Effector CD4-positive, alpha-beta T cell (primary cell): Measurements from ENCODE around the gene RPLP2.
A peak's percentile ranks its signal among the peaks of the same experiment; 100 is the strongest.

ENCODE experiments used
- DNase-seq: peaks from one replicate; pipeline ENCODE4 v3.0.0-alpha.2; 2020

The RPLP2 gene

DNA sequence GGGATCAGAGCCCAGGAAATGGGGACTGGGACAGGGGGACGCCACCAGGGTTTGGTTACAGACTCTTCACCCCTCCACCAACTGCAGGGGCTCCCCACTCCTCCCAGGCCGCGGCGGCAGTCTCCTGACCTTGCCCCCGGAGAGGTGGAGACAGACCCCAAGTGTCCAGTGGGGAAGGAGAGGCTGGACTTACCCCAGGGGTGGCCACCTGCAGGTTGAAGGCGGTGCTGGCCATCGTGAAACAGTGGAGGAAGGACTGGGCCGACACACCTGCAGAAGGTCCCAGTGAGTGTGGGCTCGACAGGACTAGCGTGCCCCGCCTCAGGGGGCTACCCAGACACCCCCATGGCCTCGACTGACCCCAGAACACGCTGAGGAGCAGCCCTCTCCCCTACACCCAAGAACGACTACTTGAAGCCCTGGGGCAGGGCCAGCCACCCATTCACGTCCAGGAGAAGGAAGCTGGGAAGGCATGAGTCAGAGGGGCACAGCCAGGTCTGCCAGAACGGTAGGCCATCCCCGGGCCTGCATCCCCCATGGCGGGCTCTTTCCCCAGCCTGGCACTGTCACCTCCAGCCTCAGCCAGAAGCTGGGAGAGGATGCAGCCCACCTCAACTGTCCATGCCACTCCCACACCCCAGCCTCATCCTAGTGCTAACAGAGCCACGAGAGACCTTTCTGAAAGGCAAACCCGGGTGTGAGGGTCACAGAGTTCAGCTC is 34.7 kb upstream of the RPLP2 start:
- no peak for DNase-seq

DNA sequence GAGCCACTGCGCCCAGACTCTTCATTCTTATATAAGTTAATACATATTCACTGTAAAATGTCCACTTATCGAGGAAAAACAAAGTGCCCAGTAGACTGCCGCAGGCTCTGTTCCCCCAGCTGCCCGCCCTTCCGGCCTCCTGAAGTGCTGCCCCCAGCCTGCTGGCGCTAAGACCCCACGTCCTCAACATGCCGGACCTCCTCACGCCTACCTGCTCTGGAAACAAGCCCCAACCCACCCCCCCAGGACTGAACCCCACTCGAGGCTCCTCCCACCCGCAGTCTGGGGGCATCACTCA is 33.6 kb upstream of the RPLP2 start:
- DNase-seq = no peak

DNA sequence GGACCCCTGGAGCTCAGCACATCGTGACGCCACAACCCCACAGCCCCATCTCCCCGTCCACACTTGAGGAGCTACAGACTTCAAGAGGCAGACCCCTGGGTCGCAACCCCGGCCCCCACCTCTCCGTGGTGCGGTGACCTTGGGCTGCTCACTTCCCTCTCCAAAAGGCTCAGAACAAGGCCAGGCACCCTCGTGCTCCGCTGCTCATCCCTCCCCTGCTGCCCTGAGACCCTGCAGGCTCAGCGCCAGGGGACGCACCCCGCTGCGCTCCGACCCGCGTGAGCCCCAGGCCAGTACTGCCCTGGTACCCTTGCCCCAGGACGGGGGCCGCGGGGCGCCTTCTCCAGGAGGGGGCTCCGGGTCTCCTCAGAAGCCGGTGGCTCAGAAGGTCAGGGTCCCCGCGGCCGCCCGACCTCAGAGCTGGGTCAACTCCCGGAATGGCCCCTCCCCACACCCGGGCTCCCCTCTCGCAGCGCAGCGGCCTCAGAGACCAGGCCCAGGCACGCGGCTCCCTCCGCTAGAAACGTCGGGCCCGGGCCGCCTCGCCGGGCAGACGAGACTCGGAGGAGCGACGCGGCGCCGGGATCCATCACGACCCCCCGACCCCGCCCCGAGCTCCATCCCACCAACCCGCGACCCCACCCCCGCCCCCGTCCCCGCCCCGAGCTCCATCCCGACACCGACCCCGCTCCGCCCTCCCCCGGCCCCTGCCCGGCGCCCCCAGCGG is 33.0 kb upstream of the RPLP2 start:
- DNase-seq = peak; percentile 29

DNA sequence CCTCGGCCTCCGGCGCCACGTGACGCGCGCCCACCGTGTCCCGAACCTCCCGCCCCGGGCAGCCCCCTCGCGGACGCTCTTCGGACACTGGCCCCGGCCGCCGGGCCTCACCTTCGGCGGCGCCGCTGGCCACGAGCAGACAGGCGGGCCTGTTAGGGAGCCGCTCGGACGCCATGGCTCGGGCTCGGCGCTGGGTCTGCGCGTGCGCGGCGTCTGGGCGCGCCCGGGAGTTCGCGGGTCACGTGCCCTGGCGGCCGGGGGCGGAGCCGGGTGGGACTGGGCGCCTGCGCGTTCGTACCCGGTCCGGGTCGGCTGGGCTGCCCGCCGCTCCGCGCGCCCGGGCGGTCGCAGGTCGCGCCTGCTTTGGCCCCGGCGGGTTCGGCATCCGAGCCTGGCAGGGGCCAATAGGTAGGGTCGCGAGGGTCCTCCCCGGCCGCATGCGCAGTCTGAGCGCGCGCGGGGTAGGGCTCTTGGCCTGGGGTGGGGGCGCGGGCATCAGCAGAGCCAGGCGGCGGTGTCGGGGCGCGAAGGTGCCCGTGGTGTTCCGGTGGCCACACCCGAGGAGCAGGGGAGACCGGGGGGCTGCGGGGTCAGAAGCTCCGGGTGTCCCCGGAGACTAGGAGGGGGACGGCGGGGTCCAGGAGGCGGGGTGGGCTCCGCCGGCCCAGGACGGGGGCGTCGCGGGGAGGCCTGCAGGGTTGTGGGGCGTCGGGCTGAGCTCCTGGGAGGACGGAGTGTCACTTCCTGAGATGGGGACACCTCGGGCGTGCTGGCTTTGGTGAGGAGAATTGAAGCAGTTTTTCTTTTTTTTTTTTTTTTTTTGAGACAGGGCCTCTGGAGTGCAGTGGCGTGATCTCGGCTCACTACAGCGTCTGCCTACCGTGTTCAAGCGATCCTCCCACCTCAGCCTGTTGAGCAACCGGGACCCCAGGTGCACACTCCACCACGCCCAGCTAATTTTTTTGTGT is 32.2 kb upstream of the RPLP2 start, which contains the start of gene GATD1:
Gene GATD1, minus strand, starts transcription at position 200 of the 968 bp plus-strand sequence. Its CDS starts 25 bp downstream, at position 175.
- peak; percentile 92 for DNase-seq

DNA sequence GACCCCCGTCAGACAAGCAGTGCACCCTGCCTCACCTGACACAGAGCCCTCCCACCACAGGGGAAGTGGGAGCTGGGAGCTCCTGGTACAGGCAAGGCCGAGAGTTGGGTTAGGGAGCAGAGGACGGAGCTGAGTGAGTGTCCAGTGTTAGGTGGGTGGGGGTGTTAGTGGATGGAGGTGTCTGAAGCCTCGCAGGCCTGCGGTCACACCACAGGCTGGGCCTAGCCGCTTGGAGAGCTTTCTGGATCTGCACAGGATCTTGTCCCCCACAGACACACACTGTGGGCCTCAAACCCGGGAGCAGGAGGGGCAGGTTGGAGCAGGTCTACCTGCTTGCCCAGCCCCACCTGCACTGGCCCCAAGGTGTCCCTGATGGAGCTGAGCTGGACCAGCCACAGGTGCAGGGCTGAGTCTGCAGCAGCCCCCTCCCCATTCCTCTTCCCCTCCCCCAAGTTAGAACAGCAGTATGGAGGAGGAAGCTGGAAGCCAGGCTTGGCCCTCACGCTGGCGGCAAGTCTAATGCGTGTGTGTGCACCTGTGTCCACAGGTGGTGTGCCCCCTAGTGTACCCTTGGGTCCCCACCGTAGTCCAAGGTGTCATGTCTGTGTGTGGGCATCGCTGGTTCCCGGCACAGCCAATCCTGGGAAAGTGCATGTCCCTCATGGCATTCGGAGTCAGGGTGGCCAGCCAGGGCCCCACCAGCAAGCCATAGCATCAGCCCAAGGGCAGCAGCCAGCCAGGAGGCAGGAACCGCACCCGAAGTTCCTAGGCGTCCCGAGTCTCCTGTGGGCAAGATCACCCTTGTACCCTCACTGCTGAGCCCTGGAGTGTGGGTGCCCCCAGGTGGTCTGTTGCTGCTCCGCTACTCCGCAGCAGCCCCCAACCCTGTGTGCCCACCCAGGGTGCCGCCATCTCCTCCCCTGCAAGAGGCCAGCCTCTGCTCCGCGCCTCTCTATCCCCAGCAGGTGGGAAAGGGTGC is 30.5 kb upstream of the RPLP2 start:
- DNase-seq = no peak

DNA sequence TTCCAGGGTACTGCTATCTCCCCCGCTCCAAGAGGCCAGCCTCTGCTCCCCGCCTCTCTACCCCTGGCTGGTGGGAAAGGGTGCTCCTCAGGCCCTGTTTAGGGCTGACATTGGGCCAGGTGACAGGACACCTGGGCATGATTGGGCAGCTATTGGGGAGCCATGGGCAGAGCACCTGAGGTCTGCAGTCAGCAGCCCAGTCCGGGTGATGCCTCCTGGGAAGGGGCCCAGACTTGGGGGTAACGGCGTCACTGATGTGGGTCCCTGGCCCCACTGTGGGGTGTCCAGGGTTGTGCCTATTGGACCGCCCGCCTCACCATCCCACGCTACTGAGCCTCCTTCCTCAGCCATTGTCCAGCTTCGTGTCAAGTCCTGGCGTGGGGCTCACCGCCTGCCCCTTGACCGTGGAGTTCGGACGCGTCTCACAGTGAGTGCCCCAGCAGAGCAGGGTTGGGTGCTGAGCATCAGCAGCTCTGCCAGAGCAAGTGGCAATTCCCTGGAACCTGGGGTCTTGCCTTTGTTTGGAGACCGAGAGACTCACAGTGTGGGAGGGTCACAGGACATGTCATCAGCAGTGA is 29.7 kb upstream of the RPLP2 start:
- DNase-seq = no peak

DNA sequence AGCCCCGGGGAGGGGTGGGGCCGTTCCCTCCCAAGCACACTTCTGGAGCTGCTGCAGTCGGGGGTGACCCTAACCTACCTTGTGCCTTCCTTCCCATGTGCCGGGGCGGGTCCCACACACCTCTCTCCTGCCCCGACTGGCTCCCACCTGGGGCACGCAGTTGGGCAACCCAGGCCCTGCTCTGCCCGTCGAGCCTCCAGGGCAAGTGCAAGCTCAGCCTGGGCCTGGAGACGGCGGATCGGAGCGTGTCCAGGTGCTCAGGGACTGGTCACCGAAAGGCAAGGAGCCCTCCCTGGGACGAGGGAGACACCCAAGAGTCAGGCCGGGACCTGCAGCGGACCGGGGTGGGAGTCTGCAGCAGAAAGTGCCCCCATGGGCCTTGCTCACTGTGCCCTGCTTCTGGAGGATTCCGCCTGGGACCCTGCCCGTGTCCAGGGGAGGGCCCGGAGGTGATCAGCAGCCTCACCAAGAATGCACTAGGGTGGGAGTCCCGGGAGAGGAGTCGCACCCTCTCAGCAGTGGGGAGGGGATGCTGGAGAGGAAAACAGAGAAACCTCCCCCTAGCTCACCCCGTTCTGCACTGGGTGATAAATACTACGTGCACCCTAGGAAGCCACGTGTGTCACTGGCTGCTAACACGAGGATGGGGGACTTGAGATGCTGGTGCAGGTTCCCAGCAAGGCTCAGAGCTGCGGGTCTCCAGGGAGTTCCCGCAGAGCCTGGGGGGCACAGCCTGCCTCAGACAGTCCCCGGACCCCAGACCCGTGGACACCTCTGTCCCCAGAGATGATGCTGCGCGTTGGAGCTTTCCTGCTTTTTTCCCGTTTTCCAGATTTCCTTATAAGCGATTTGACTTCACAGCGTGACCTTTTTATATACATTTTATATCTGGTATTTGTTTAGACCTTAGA is 27.2 kb upstream of the RPLP2 start:
- no peak for DNase-seq

DNA sequence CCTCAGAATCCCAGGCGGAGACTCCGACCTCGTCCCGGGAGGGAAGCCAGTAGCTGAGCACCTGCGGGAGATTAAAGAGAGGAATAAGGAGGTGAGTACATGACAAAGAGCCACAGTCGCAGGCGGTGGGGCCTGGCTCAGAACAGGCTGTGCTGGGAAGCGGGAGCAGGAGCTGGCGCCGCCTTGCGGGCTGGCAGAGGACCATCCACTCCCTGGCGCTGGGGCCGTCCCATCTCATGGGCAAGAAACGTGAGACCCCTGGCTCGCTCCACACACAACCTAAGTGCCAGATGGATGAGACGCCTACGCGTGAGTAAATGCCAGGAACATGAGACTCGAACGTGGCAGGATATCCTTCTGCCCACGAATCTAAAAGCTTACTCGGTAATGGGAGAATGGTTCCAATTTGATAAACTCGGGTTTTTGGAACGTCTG is 26.2 kb upstream of the RPLP2 start:
- DNase-seq = no peak

DNA sequence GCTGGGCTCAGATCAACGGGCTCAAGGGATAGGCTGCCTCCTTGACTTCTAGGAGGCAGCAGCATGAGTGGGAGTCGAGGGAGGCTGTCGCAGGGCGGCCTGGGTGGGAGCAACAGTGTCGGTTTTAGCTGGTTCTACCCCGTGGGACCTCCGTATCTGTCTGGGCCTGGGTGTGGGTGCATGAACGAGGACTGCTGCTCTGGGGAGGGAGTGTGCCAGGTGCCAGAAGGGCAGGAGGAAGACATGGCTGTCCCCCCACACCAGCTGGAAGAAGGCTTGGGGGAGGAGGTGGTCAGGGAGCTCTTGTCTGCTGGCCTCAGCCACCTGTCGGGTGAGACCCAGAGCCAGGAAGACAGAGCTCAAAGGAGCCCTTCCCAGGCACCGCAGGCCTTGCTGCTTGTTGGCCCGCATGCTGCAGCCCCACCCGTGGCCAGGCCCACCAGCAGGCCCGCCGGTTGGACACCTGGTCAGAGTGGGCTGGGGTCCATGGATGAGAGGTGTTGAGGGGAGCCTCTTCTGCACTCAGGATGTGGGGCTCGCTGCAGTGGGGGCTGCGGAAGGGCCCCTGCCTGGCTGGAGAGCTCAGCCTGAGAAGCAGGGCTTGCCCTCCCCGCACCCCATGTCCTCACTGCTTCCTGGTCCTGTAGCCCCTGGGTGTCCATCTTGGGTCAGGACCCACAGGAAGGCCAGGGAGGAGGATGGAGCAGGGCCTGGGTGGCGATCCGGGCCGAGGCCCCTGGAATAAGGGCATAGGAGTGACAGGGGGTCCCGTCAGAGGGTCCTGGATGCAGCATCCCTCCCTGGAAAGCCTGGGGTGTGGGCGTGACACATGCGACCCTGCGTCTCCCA is 23.3 kb upstream of the RPLP2 start:
- DNase-seq = no peak

DNA sequence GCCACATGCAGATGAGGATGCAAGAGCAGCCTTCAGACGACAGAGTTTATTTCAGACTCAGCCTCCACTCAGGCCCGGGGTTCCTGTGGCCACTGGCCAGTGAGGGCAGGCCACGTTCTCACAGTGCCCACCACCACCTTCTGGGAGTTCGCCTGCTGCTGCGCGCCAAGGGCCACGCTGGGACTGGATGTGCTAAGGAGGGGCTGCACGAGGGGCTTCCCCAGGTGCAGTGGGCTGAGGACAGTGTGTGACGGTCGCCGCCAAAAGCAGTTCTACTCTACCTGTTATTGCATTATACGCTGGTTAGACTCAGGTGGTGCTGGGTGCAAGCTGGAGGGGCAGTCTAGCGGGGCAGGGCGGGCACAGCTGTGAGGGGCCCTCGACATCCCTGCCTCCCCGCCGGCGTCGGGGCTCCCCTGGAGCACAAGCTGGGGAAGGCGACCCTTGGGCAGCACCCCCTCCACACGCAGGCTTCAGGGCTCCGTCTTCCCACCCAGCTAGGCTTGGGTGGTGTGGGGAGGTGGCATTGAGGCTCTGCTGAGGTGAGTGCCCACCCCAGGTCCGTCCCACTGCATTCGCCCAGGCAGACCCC is 22.6 kb upstream of the RPLP2 start:
- no peak for DNase-seq

DNA sequence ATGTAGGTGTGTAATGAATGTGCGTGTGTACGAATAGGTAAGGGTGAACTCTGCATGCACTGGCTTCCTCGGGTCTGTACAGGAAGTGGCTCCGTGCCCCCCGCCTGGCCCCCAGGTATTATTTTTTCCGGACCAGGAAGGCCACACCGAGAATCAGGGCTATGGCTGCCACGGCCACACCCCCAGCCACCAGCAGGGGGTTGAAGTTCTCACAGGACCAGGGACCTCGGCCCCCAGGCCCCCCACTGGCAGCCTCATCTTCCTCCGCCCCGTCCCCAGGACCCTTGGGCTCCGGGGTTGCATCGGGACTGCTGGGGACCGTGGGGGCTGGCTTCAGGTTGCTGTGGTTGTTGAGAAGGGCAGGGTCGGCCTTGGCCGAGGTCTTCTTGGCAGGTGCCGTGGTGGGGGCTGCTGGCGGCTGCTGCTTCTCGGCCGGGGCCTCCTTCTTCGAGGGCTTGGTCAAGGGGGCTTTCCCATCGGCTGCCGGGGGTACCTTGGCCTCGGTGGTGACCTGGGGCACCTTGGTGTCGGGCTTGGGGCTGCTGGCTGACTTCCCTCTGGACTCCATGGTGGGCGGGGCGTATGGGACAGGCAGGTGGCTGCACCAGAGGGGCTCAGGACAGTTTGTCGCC is 21.6 kb upstream of the RPLP2 start:
- DNase-seq = no peak

DNA sequence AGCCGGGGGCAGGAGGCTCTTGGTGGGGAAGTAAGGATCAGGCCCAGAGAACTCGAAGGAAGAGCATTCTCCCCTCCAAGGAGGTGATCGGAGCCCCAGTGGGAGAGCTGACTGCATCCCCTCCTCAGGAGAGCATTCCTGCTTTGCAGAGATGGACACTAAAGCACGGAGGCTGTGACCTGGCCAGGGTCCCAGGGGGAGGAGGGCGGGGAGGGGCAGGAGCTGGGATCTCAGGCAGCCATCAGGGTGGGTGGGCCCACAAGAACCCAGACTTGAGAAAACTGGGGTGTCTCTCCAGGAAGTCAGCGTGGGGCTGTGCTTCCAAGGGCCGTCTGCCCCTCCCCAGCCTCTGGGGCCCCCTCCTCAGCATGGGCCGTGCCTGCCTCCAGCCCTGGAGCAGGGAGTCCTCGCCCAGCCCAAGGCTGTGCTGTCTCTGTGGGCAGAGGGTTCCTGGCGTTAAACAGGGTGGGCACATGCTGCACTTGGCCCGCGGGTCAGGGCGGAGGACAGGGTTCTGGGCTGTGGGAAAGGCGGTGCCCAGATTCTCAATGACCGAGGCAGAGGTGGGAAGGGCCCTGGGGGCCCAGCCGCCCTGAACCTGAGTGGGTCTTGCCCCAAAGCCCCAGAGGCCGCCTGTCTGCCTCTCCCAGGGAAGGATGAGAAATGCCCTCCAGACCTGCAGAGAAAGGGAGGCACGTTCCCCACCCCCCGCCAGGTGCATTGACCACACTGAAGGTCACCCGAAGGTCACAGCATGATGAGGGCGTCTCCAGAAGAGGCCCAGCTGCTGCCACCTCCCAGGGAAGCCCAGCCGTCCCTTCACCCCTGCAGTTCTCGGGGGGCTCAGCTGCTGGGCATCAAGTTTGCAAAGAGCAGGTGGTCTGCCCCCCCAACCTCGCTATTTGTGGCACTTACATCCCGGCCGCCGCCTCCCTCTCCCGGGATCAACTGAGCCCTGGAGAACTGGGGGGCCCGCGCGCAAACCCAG is 20.5 kb upstream of the RPLP2 start:
- DNase-seq = no peak

DNA sequence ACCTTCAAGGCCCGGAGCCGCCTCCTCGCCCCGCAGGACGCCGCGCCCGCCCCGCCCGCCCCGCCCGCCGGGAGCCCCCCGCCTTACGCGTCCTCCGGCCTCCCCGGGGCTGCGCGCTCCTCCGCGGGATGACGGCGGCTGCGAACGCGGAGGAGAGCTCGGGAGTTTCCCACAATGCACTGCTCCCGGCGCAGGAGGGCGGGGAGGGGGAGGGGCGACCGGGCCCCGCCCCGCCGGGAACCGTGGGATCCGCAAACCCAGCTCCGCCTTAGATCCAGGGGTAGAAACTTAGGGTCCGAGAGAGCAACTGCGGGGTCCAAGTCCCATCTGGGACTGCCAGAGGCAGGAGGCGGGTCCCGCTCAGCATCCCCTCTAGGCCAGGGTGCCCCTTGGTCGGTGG is 19.8 kb upstream of the RPLP2 start, which contains the start of gene CEND1:
Gene CEND1, minus strand, starts transcription at position 148 of the 400 bp plus-strand sequence. CDS start 1,514 bp downstream, outside the sequence.
- DNase-seq = no peak

DNA sequence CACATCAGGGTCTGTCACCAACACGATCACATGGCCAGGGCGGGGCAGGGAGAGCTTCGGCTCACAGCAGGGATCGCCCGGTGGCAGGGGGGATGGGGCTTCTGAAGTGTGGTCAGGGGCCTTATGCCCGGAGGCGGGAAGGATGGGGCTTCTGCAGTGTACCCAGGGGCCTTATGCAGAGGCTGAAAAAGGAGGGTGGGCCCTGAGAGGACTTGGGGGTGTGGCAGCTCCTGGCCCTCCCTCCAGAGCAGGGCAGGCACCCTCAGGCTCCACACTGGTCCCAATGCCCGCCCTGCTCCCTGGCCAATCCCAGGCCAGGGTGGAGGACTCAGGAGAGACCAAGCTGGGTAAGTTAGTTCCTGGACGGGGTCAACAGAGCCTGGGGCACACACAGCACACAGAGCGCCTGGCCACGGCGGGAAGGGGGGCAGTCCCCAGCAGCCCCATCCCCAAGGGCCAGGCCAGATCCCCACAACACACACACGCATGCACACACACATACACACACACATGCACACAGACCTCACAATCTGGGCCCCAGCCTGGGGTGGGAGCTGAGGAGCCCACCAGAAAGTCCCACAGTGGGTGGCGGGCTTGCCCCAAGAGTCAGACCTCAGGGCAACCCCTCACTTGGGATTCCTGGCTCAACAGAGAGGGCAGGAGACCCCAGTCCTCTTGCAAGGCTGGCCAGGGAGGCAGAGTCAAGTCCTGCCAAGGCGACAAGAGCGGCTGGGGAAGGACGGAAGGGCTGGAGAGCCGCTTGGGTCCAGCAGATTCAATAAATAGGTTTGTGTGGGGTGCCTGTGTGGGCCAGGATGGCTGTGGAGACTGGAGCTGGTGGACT is 18.8 kb upstream of the RPLP2 start:
- no peak for DNase-seq

DNA sequence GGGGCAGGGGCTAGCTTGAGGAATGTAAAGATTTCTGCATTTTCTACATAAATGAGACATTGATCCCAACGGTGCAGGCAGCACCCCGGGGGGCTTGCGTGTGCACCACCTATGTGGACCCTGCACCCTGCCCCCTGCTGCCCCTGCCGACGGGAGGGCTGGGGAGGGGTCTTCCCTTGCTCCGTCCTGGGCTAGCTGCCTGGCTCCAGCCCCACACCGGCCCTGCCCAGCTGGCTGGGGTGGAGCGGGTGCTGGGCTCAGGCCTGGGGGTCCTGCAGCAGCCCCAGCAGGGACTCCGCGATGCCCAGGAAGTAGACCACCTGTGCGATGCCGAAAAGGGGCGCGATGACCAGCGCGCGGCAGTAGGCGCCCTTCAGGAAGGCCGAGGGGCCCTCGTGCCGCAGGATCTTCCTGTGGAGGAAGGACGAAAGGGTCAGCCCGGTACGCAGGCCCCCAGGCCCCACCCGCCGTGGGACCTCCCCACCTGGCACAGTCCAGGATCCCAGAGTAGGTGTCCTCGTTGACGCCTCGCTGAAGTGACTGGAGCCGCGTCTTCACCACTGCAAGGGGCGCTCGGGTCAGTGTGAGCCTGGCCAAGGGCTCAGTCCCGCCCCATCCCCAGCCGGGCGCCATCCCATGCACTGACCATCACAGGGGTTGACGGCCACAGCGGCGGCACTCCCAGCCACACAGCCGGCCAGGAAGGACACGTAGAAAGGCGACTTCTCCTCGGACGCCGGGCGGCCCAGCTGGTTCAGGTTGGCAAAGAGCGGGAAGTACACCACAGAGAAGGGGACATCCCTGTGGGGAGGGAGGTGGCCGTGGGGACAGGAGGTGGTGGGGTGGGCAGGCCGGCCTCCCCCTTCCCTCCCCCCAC is 17.9 kb upstream of the RPLP2 start:
- no peak for DNase-seq

DNA sequence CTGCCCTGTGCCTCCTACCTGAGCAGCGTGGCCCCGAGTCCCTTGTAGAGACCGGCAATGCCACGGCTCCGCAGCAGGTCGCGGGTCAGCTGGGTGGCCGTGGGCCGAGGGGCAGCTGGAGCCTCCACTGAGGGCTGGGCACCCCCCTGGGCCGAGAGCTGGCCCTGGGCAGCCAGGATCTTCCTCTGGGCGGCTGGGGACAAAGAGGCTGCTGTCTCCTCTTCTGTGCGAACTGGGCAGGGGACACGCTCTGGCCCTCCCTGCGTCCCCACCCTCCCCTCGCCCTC is 17.3 kb upstream of the RPLP2 start:
- no peak for DNase-seq
